Right hindlimb (tissue), 1 donor: ENCODE measurements around the gene UBAC2.

ENCODE experiments used
- DNase-seq: peaks from one replicate; pipeline ENCODE4 v3.0.0-alpha.2; 2018

UBAC2 gene

DNA sequence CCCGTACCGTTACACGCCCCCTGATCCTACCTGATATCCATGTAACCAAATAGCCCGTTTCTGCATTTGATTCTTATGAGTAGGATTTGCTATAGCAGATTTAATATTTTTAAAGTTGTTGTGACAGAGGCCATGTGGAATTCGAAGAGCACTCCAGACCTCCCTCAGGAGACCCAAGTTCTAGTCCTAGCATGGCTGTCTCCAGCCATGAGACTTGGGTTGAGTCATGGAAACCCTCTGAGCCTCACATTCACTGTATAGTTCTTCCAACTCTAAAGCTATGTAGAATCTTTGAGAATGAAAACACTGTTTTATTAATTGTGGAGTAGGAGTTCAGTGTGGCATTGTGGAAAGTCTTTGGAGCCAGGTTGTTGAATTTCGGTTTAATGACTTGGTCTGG, 114.5 kb downstream of the UBAC2 start:
- DNase-seq: no peak

DNA sequence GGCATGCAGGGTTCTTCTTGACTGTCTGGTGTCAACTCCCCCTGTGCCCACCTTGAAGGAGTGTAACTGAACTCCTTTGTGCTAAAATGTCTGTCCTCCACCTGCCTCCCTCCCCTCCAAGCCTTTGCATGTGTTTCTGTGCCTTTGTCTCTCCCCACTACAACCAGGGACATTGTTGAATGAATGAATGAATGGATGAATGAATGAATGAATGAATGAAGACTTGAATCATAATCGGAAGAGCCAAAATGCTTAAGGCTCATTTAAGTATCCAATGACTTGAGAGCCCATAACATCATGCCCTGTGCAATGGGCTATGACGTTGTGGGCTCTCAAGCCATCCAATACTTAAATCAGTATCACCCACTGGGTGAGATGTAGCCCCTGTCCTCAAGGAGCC, 115.6 kb downstream of the UBAC2 start:
- DNase-seq: no peak

GRCh38 chr13:99316657-99317256, 116.1 kb downstream of the UBAC2 start:
- DNase-seq: no peak

DNA sequence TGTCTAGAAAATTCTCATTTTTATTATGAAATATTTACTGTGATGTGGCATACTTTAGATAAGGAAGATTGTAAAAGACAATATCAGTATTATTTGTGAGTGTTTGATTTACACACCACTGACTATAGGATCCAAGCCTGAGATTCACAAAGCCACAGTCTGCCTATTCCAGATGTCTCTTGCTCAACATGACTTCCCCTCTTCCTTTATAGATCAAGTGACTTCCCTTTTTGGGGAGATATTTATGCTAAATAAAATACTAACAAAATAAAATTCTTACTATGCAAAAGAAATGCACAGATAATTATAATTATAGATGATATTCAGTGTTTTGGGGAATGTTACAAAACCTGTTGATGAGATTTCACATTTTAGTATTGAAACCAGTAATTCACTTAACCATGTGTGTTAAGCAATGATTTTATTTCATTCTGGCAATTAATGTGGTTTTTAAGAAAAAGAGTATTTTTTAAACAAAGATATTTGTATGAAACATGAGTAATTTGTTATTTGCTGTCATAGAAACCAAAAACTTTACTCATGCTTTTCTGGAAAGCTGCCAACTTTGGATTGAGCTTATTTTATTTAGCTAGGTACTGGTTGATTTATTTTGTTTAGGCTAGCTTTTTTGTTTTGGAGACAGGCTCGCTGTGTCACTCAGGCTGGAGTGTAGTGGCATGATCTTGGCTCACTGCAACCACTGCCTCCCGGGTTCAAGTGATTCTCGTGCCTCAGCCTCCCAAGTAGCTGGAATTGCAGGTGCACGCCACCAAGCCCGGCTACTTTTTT, 120.2 kb downstream of the UBAC2 start:
- DNase-seq: no peak

GRCh38 chr13:99321709-99322108, 121.1 kb downstream of the UBAC2 start:
- DNase-seq: no peak

DNA sequence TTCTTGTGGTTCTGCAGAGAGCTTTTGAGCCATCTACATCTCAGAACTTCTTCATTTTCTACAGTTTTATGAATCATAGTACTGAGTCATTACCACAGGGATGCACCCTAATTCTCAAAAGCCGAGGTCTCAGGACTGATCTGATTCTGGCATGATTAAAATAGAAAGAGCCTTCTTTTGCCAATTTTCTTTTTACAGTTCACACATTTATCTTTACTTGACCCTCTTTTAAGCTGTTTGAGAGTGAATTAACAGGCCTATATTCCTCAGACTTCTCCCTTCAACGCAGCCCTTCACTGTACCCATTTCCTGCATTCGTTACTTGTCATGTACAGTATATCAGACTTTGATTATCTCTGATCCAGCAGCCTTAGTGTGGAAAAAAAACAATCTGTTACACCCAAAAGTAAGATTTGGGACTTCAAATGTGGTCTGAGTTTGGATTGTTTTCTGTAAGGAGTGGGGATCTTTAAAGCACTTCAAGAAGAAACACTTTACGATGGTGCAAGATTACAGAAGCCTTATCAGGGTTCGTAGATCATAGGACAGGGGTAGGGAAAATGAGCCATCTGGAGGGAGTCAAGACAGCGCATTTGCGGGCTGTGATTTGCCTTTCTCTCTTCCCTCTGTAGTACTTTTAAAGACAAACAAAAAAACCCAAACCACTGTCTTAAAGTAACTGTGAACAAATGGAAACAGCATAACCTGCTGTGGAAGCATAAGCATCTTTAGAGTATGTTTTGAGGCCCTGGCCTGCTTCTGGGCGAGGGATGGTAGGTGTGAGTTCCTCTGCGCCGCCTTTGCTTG, 121.8 kb downstream of the UBAC2 start:
- no peak for DNase-seq

DNA sequence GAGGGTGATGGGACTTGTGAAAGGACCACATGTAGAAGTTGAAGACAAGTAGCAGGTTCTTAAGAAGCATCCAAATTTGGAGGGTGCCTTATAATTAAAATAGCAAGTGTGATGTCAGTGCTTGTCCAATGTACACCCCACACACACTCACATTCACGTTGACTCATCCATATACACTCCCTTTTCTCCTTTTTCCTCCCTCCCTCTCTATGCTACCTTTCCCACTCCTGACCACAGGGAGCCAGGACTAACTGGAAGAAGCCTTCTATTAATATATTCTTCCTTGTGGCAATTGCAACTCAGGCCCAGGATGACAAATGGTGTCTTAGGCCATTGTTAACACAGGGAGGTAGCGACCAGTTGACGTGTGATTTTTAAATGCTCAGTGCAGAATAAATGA, 122.8 kb downstream of the UBAC2 start:
- DNase-seq: no peak

DNA sequence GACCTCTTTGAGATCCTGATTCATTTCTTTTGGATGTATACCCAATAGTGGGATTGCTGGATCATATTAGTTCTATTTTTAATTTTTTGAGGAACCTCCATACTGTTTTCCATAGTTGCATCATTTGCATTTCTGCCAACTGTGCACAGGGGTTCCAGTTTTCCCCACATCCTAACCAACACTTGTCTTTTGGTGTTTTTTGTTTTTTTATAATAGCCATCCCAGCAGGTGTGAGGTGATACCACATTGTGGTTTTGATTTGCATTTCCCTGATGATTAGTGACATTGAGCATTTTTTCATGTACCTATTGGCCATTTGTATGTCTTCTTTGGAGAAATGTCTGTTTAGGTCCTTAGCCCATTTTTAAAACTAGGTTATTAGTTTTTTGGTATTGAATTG, 125.4 kb downstream of the UBAC2 start:
- no peak for DNase-seq

DNA sequence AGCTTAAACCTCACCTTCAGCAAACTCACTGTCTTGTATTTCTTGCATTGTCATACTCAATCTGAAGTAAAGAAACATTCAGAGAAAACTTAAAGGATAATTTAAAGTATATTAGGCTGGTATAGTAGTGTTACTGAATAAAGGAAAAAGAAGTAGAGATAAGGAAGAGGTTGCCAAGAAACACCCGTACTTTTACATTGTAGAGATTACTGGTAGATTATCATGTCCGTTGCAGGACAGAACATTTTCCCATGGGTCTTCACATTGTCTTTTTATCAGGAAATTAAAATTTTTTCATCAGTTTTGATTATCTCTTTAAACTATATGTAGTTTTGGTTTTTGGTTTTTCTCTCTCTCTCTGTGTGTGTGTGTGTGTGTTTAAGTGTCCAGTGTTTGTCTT, 126.5 kb downstream of the UBAC2 start:
- DNase-seq: no peak

DNA sequence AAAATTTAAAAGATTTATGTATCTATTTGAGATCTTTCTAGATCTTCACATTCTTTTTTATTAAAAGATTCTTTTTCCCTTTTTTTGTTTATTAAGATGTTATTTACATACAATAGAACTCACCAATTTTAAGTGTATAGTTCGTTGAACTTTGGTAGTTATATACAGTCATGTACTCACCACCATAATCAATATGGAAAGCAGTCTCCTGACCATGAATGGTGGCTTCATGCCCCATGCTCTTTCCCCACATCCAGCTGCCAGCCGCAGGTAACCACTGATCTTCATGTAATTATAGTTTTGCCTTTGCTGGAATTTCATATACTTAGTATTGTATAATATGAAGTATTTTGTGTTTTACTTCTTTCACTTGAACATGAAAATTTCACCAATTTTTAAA, 127.1 kb downstream of the UBAC2 start:
- DNase-seq: no peak

- DNase-seq: no peak
Observed at GRCh38 chr13:99329477-99329876, 128.8 kb downstream of the UBAC2 start.

DNA sequence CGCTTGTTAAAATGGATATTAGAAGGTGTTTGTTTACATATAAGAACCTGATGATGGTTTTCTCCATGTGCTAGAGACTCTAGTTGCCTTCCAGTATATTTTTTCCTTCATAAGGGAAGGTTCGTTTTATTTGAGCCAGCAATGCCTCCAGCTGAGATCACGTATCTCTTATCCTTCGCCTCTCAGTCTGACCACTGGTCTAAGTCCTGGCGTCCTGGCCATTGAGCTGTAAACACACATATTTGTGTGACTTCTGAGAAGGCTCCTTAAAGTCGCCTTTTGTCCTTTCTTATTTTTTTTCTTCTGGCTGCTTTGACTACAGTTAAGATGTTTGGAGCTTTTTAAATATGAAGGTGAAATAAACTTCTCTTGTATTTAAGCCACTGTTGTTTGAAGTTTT, 130.3 kb downstream of the UBAC2 start:
- no peak for DNase-seq

DNA sequence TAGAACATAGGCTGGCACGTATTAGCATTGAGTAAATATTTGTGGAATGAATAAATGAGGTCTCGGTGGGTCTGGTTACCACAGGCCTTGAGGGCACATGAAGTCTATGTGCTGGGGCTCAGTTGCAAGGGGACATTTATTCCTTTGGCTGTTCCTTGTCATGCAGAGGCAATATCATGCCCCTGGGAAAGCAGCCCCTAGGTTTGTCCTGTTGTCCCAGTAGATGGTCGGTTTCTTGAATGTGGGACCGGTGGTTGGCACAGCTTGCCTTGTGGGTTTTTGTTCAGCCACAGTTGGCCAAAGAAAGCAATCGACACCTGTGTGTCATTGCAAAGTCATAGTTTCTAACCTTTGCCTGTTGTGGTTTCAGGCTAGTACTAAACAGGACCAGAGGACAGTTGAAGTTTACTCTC, 131.2 kb downstream of the UBAC2 start:
- DNase-seq: no peak

GRCh38 chr13:99332456-99332855, 131.8 kb downstream of the UBAC2 start:
- no peak for DNase-seq

GRCh38 chr13:99334221-99334620, 133.6 kb downstream of the UBAC2 start:
- DNase-seq: no peak

GRCh38 chr13:99335087-99335486, 134.4 kb downstream of the UBAC2 start:
- DNase-seq: no peak

DNA sequence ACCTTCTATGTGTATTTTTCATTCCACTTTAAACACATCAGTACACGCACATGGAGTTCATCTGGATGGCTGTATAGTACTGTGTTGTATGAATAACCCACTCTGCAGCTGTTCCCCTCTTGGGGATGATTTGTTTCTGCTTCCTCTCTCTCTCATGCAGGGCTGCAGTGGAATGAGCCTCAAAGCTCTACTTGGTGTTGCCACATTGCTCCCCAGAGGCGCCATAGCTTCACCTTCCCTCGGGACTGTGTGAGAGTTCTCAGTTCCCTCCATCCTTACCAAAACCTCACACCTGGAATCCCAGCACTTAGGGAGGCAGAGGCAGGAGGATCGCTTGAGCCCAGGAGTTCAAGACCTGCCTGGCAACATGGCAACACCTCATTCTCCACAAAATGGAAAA, 134.9 kb downstream of the UBAC2 start:
- no peak for DNase-seq

GRCh38 chr13:99339230-99339721, 138.6 kb downstream of the UBAC2 start:
- no peak for DNase-seq

GRCh38 chr13:99339736-99340397, 139.2 kb downstream of the UBAC2 start:
- DNase-seq: no peak

GRCh38 chr13:99340638-99341037, 140.0 kb downstream of the UBAC2 start:
- DNase-seq: no peak

- no peak for DNase-seq
Observed at GRCh38 chr13:99341969-99342722, 141.5 kb downstream of the UBAC2 start.

GRCh38 chr13:99342723-99343315, 142.2 kb downstream of the UBAC2 start:
- DNase-seq: no peak
